Ascending aorta (tissue), 2 donors: ENCODE measurements around the gene PLXDC1. TPM values are rescaled to one million over a fixed set of nuclear protein-coding genes. Genes with fewer than 3 reads are reported as not detected.

Source experiments
- DNase-seq, 2 donors: peaks; one replicate each; pipeline ENCODE4 v3.0.0-alpha.2; 2019; ENCODE audit warnings: low spot score in 2 of 2
- H3K27ac ChIP-seq, 2 donors: fragments of 200-600 bp; sonication (generic); one replicate each; pipeline ENCODE4 v1.5.1; 2016 to 2017; ENCODE audit warnings: mild to moderate bottlenecking in 1 of 2
- H3K27me3 ChIP-seq: fragments of 200-600 bp; sonication (generic); one replicate; pipeline ENCODE4 v1.5.1; 2017
- H3K36me3 ChIP-seq, 2 donors: fragments of 200-600 bp; sonication (generic); one replicate each; pipeline ENCODE4 v1.5.1; 2016
- H3K4me1 ChIP-seq, 2 donors: fragments of 200-600 bp; sonication (generic); one replicate each; pipeline ENCODE4 v1.5.1; 2016 to 2017; ENCODE audit warnings: mild to moderate bottlenecking in 1 of 2
- H3K4me3 ChIP-seq, 2 donors: fragments of 200-600 bp; sonication (generic); one replicate each; pipeline ENCODE4 v1.5.1; 2016 to 2017; ENCODE audit warnings: mild to moderate bottlenecking in 1 of 2
- H3K9me3 ChIP-seq, 2 donors: fragments of 200-600 bp; sonication (generic); one replicate each; pipeline ENCODE4 v1.5.1; 2016
- CTCF ChIP-seq, 3 experiments: fragments of 200-600 bp in 2 of 3; fragments of 450-650 bp in 1 of 3; sonication (generic) in 2 of 3; IDR thresholded peaks; one replicate each; pipeline ENCODE4 v1.5.1; 2016 to 2019; ENCODE audit warnings: antibody characterized with exemption in 3 of 3, mild to moderate bottlenecking in 1 of 3, moderate library complexity in 1 of 3
- intact Hi-C: fragments of 100-400 bp; cut with DNase I; formaldehyde crosslinking; loops from one replicate; pipeline ENCODE4 v1.15.1; 2023
- total RNA-seq: library from RNA; depleted of rRNA; stranded (reverse); fragments of >200 nt; gene quantifications from one replicate; pipeline ENCODE4 v1.1.0, GENCODE V29; 2016

Gene PLXDC1
- total RNA-seq, 1 donor from 2014 or later = 23.8 TPM

- no peak for TF ChIP-seq CTCF (IDR thresholded peaks at IDR 0.05)
- H3K9me3 ChIP-seq = no peaks in the 10 kb centered on the region
- H3K36me3 ChIP-seq = no peaks in the 10 kb centered on the region
- intact Hi-C loops = no loop called here
- H3K4me1 ChIP-seq = peaks cover 0 to 9% of the 10 kb centered on the region in 2 donors
- H3K4me3 ChIP-seq = no peak overlapping the region
- H3K27me3 ChIP-seq = no peaks in the 10 kb centered on the region
- DNase-seq = no peak
- no peak overlapping the region for H3K27ac ChIP-seq
Measured at GRCh38 chr17:39097150-39097519, 54.3 kb downstream of the PLXDC1 start.

GRCh38 chr17:39096508-39097149 is 54.8 kb downstream of the PLXDC1 start:
- no peak overlapping the region for H3K4me3 ChIP-seq
- no peak overlapping the region for H3K27ac ChIP-seq
- no peaks in the 10 kb centered on the region for H3K9me3 ChIP-seq
- H3K27me3 ChIP-seq = no peaks in the 10 kb centered on the region
- no peaks in the 10 kb centered on the region for H3K36me3 ChIP-seq
- TF ChIP-seq CTCF (IDR thresholded peaks at IDR 0.05) = no peak
- peaks cover 0 to 9% of the 10 kb centered on the region in 2 donors for H3K4me1 ChIP-seq
- no peak for DNase-seq
- intact Hi-C loops = no loop called here

GRCh38 chr17:39095309-39095686 is 56.1 kb downstream of the PLXDC1 start:
- Histone ChIP-seq H3K27me3 (no peaks in the 10 kb centered on the region), H3K27ac (no peak overlapping the region), H3K4me3 (no peak overlapping the region), H3K9me3 (no peaks in the 10 kb centered on the region), H3K36me3 (no peaks in the 10 kb centered on the region), H3K4me1 (peaks cover 0 to 9% of the 10 kb centered on the region in 2 donors)
- DNase-seq = no peak
- intact Hi-C loops = no loop called here
- no peak for TF ChIP-seq CTCF (IDR thresholded peaks at IDR 0.05)

GRCh38 chr17:39094607-39095308 is 56.7 kb downstream of the PLXDC1 start:
- no peaks in the 10 kb centered on the region for H3K9me3 ChIP-seq
- H3K27me3 ChIP-seq = no peaks in the 10 kb centered on the region
- intact Hi-C loops = no loop called here
- H3K4me3 ChIP-seq = no peak overlapping the region
- H3K4me1 ChIP-seq = peaks cover 0 to 9% of the 10 kb centered on the region in 2 donors
- DNase-seq = no peak
- TF ChIP-seq CTCF (IDR thresholded peaks at IDR 0.05) = no peak
- no peaks in the 10 kb centered on the region for H3K36me3 ChIP-seq
- peak overlapping the region in 1 of 2 donors; percentile 21 for H3K27ac ChIP-seq

GRCh38 chr17:39092692-39093230 is 58.7 kb downstream of the PLXDC1 start:
- Histone ChIP-seq H3K27me3 (no peaks in the 10 kb centered on the region), H3K9me3 (no peaks in the 10 kb centered on the region), H3K36me3 (no peaks in the 10 kb centered on the region), H3K4me1 (peaks cover 0 to 9% of the 10 kb centered on the region in 2 donors), H3K4me3 (no peak overlapping the region), H3K27ac (no peak overlapping the region)
- TF ChIP-seq CTCF (IDR thresholded peaks at IDR 0.05) = no peak
- intact Hi-C loops = no loop called here
- no peak for DNase-seq
